Effector memory CD8-positive, alpha-beta T cell (primary cell): ENCODE data around the gene JAG1.
"Not testable (repeated sequence)": the region's sequence is repeated elsewhere in the genome, so short reads cannot be mapped to it uniquely, and the experiment has no call there.

Experiments used
- ATAC-seq: fragments of 150-1000 bp; cut with Tn5 transposase; replicated peaks from 2 replicates; pipeline ENCODE4 v1.10.0; 2021; ENCODE audit warnings: mild to moderate bottlenecking, moderate library complexity
- DNase-seq, 3 experiments: peaks; one replicate each; pipeline ENCODE4 v3.0.0; 2021
- H3K27ac Mint-ChIP-seq, 2 donors: one replicate each; pipeline ENCODE4 v1.8.0; 2022; ENCODE audit warnings: mild to moderate bottlenecking in 2 of 2, mixed read lengths in 2 of 2, moderate library complexity in 2 of 2
- H3K27me3 Mint-ChIP-seq, 2 donors: one replicate each; pipeline ENCODE4 v1.8.0; 2022; ENCODE audit warnings: mixed read lengths in 2 of 2
- H3K36me3 Mint-ChIP-seq: one replicate; pipeline ENCODE4 v1.8.0; 2022; ENCODE audit warnings: mild to moderate bottlenecking, moderate library complexity, mixed read lengths; ENCODE audit not compliant: insufficient read depth
- H3K4me1 Mint-ChIP-seq, 2 donors: one replicate each; pipeline ENCODE4 v1.8.0; 2022; ENCODE audit warnings: low read depth in 2 of 2, mixed read lengths in 2 of 2
- H3K4me3 Mint-ChIP-seq, 2 donors: one replicate each; pipeline ENCODE4 v1.8.0; 2022; ENCODE audit warnings: mild to moderate bottlenecking in 2 of 2, mixed read lengths in 2 of 2, moderate library complexity in 2 of 2
- H3K9me3 Mint-ChIP-seq, 2 donors: one replicate each; pipeline ENCODE4 v1.8.0; 2022; ENCODE audit warnings: mixed read lengths in 2 of 2

JAG1 gene

GRCh38 chr20:10631126-10631525 is 42.7 kb downstream of the JAG1 start:
- H3K4me1 Mint-ChIP-seq, result no peaks in the 10 kb centered on the region
- ATAC-seq, result no peak
- DNase-seq, result no peak
- no peak overlapping the region for H3K27ac Mint-ChIP-seq
- H3K4me3 Mint-ChIP-seq, result no peak overlapping the region
- H3K27me3 Mint-ChIP-seq, result no peaks in the 10 kb centered on the region
- H3K9me3 Mint-ChIP-seq, result no peaks in the 10 kb centered on the region
- no peaks in the 10 kb centered on the region for H3K36me3 Mint-ChIP-seq

GRCh38 chr20:10629946-10630650 is 43.7 kb downstream of the JAG1 start:
- Mint-ChIP-seq H3K4me1 (no peaks in the 10 kb centered on the region), H3K36me3 (no peaks in the 10 kb centered on the region), H3K4me3 (no peak overlapping the region), H3K27me3 (no peaks in the 10 kb centered on the region), H3K9me3 (no peaks in the 10 kb centered on the region), H3K27ac (no peak overlapping the region)
- ATAC-seq, result no peak
- no peak for DNase-seq

GRCh38 chr20:10626896-10627295 is 46.9 kb downstream of the JAG1 start:
- H3K9me3 Mint-ChIP-seq, result no peaks in the 10 kb centered on the region
- peaks cover 8% of the 10 kb centered on the region for H3K36me3 Mint-ChIP-seq
- H3K27me3 Mint-ChIP-seq, result no peaks in the 10 kb centered on the region
- DNase-seq, result no peak
- no peak overlapping the region for H3K4me3 Mint-ChIP-seq
- no peak for ATAC-seq
- H3K4me1 Mint-ChIP-seq, result no peaks in the 10 kb centered on the region
- H3K27ac Mint-ChIP-seq, result no peak overlapping the region

GRCh38 chr20:10625641-10626040 is 48.2 kb downstream of the JAG1 start:
- DNase-seq (no peak), ATAC-seq (no peak)
- Mint-ChIP-seq H3K27ac (no peak overlapping the region), H3K36me3 (peaks cover 8% of the 10 kb centered on the region), H3K27me3 (no peaks in the 10 kb centered on the region), H3K4me1 (no peaks in the 10 kb centered on the region), H3K4me3 (no peak overlapping the region), H3K9me3 (no peaks in the 10 kb centered on the region)

- Mint-ChIP-seq H3K9me3 (no peaks in the 10 kb centered on the region), H3K27ac (no peak overlapping the region), H3K36me3 (peaks cover 8% of the 10 kb centered on the region), H3K4me3 (no peak overlapping the region), H3K27me3 (no peaks in the 10 kb centered on the region), H3K4me1 (no peaks in the 10 kb centered on the region)
- ATAC-seq (no peak), DNase-seq (no peak)
Measured at GRCh38 chr20:10622657-10623418, 51.0 kb downstream of the JAG1 start.

GRCh38 chr20:10621149-10621548 is 52.6 kb downstream of the JAG1 start:
- Mint-ChIP-seq H3K27ac (no peak overlapping the region), H3K4me3 (no peak overlapping the region), H3K27me3 (no peaks in the 10 kb centered on the region), H3K4me1 (no peaks in the 10 kb centered on the region), H3K36me3 (peaks cover 8% of the 10 kb centered on the region), H3K9me3 (no peaks in the 10 kb centered on the region)
- DNase-seq (no peak), ATAC-seq (no peak)

GRCh38 chr20:10619427-10619826 is 54.4 kb downstream of the JAG1 start:
- no peak overlapping the region for H3K27ac Mint-ChIP-seq
- ATAC-seq, result no peak

GRCh38 chr20:10618611-10619245 is 55.1 kb downstream of the JAG1 start:
- peaks cover 4% of the 10 kb centered on the region for H3K36me3 Mint-ChIP-seq
- no peaks in the 10 kb centered on the region for H3K27me3 Mint-ChIP-seq

More at GRCh38 chr20:10619427-10619826, 54.4 kb downstream of the JAG1 start:
- no peak overlapping the region for H3K4me3 Mint-ChIP-seq
- H3K36me3 Mint-ChIP-seq, result peaks cover 4% of the 10 kb centered on the region
- no peaks in the 10 kb centered on the region for H3K4me1 Mint-ChIP-seq
- no peak for DNase-seq
- H3K9me3 Mint-ChIP-seq, result no peaks in the 10 kb centered on the region
- H3K27me3 Mint-ChIP-seq, result no peaks in the 10 kb centered on the region

GRCh38 chr20:10617549-10618133 is 56.2 kb downstream of the JAG1 start:
- not testable (repeated sequence) for H3K27ac Mint-ChIP-seq, ATAC-seq, H3K27me3 Mint-ChIP-seq, H3K4me3 Mint-ChIP-seq, H3K36me3 Mint-ChIP-seq, H3K4me1 Mint-ChIP-seq, H3K9me3 Mint-ChIP-seq, DNase-seq

More at GRCh38 chr20:10618611-10619245, 55.1 kb downstream of the JAG1 start:
- Mint-ChIP-seq H3K4me3 (no peak overlapping the region), H3K4me1 (no peaks in the 10 kb centered on the region), H3K27ac (no peak overlapping the region), H3K9me3 (no peaks in the 10 kb centered on the region)
- DNase-seq (no peak), ATAC-seq (no peak)

GRCh38 chr20:10616212-10616611 is 57.6 kb downstream of the JAG1 start:
- Mint-ChIP-seq H3K27ac (no peak overlapping the region), H3K9me3 (no peaks in the 10 kb centered on the region), H3K36me3 (no peaks in the 10 kb centered on the region)

GRCh38 chr20:10613911-10614310 is 59.9 kb downstream of the JAG1 start:
- Mint-ChIP-seq H3K27me3 (no peaks in the 10 kb centered on the region), H3K4me1 (no peaks in the 10 kb centered on the region), H3K36me3 (no peaks in the 10 kb centered on the region), H3K9me3 (no peaks in the 10 kb centered on the region), H3K27ac (no peak overlapping the region), H3K4me3 (no peak overlapping the region)
- DNase-seq (no peak), ATAC-seq (no peak)

More at GRCh38 chr20:10616212-10616611, 57.6 kb downstream of the JAG1 start:
- H3K4me3 Mint-ChIP-seq, result no peak overlapping the region
- H3K4me1 Mint-ChIP-seq, result no peaks in the 10 kb centered on the region
- no peaks in the 10 kb centered on the region for H3K27me3 Mint-ChIP-seq
- DNase-seq (no peak), ATAC-seq (no peak)

GRCh38 chr20:10613426-10613825 is 60.4 kb downstream of the JAG1 start:
- H3K4me3 Mint-ChIP-seq, DNase-seq, H3K9me3 Mint-ChIP-seq, H3K4me1 Mint-ChIP-seq, H3K27me3 Mint-ChIP-seq, H3K27ac Mint-ChIP-seq, H3K36me3 Mint-ChIP-seq, ATAC-seq: not testable (repeated sequence)

GRCh38 chr20:10611357-10611756 is 62.4 kb downstream of the JAG1 start:
- ATAC-seq, result no peak
- Mint-ChIP-seq H3K4me3 (no peak overlapping the region), H3K27ac (no peak overlapping the region), H3K27me3 (no peaks in the 10 kb centered on the region), H3K9me3 (no peaks in the 10 kb centered on the region), H3K36me3 (no peaks in the 10 kb centered on the region), H3K4me1 (peaks cover 0 to 4% of the 10 kb centered on the region in 2 donors)
- no peak for DNase-seq
